Stimulated activated CD8-positive, alpha-beta memory T cell treated with anti-CD3 and anti-CD28 coated beads, Interleukin-7, amount 100 ng/mL, for 24 hours (primary cell): Measurements from ENCODE around the gene CENPK.
"Not testable (repeated sequence)": the region's sequence is repeated elsewhere in the genome, so short reads cannot be mapped to it uniquely, and the experiment has no call there.

Source experiments
- DNase-seq: peaks from one replicate; pipeline ENCODE4 v3.0.0-alpha.2; 2020; ENCODE audit warnings: low read depth

Gene CENPK

GRCh38 chr5:65562731-65563701 lies at the start of gene CENPK, which contains the start of gene PPWD1:
CENPK (minus strand) TSS chr5:65563168; CDS start chr5:65554907, 8,261 bp downstream.
PPWD1 (plus strand) TSS chr5:65563296; CDS start chr5:65563311, 15 bp downstream.
- peak; percentile 88 for DNase-seq

- DNase-seq, result no peak
Measured at GRCh38 chr5:65612298-65612907, 49.4 kb upstream of the CENPK start.

- no peak for DNase-seq
Measured at GRCh38 chr5:65611524-65611923, 48.6 kb upstream of the CENPK start.

DNA sequence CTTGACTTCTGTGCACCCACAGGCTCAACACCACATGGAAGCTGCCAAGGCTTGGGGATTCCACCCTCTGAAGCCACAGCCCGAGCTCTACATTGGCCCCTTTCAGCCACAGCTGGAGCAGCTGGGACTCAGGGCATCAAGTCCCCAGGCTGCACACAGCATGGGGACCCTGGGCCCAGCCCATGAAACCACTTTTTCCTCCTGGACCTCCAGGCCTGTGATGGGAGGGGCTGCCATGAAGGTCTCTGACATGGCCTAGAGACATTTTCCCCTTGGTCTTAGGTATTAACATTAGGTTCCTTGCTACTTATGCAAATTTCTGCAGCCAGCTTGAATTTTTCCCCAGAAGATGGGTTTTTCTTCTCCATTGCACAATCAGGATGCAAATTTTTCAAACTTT lies 38.8 kb upstream of the CENPK start:
- DNase-seq, result not testable (repeated sequence)

GRCh38 chr5:65588694-65589093 lies 25.7 kb upstream of the CENPK start:
- DNase-seq, result no peak

- DNase-seq, result no peak
Measured at GRCh38 chr5:65577141-65577540, 14.2 kb upstream of the CENPK start.

GRCh38 chr5:65570598-65571226 lies 7.7 kb upstream of the CENPK start:
- DNase-seq, result no peak

- DNase-seq, result no peak
Measured at GRCh38 chr5:65566505-65566904, 3.5 kb upstream of the CENPK start.

DNA sequence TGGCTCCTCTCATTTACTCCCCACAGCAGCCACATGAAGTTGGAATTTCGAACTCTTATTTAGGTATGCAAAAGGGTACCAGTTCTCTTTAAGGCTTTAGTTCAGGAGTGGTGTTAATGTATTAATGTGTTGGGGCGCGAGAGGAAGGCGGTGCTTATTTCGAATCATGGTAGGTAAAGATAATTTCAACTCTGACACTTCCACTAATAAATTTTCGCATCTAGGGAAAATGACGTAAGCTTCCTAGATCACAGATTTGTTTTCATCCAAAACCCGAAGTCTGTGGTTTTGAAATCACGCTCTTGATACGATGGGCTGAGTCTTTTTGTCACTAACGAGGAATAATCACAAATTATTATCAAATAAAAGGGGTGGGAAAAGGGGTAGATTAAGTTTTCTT lies 809 bp upstream of the CENPK start:
- no peak for DNase-seq

DNA sequence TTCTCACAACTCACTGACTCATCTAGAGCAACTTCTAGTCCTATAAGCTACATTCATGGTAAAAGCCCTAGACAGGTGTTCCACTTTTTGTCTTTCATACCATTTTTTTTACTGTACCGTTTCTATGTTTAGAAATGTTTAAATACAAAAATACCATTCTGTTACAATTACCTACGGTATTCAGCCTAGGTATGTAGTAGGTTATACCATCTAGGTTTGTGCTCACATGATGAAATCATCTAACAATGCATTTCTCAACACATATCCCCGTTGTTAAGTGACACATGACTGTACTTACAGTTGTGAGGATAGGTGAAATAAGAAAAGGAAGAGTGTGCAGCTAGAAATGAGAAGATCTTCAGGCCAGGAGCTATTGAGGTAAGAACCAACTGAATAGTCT lies 6.2 kb downstream of the CENPK start:
- no peak for DNase-seq

GRCh38 chr5:65556181-65556580 lies 6.8 kb downstream of the CENPK start:
- DNase-seq, result no peak

DNA sequence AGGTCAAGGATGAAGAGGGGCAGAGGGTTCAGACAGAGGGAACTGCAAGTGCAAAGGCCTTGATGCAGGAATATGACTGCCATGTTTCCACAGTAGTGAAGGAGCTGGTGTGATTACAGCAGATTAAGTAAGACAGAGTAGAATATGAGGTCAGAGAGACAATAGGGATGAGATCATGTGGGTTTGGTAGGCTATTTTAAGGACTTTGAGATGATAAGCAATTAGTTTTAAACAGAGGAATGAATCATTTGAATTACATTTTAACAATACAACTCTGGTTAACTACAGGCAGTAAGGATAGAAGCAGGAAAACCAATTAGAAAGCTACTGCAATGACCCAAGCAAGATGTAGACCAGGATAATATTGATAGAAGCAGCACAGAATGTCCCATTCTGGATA lies 7.7 kb downstream of the CENPK start:
- no peak for DNase-seq

DNA sequence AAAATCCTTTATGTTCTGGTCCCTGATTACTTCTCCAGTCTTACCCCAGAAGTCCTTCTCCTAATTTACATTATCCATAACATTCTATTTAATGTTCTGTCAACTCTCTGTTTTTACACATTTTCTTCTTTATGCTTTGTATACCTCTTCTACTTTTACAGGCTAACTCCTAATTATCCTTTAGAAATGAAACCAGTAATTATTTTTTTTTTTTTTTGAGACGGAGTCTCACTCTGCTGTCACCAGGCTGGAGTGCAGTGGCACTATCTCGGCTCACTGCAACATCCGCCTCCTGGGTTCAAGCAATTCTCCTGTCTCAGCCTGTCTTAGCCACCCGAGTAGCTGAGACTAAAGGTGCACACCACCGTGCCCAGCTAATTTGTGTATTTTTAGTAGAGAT lies 9.0 kb downstream of the CENPK start:
- no peak for DNase-seq

DNA sequence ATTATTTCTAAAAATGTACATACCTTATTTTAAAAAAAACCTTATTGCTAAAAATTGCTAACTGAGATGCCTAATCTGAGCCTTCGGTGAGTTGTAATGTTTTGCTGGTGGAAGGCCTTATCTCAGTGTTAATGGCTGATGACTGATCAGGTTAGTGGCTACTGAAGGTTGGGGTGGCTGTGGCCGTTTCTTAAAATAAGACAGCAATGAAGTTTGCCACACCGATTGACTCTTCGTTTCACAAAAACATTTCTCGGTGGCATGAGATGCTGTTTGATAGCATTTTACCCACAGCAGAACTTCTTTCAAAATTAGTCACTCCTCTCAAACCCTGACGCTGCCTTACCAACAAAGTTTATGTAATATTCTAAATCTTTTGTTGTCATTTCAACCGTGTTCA lies 14.7 kb downstream of the CENPK start:
- DNase-seq, result no peak

DNA sequence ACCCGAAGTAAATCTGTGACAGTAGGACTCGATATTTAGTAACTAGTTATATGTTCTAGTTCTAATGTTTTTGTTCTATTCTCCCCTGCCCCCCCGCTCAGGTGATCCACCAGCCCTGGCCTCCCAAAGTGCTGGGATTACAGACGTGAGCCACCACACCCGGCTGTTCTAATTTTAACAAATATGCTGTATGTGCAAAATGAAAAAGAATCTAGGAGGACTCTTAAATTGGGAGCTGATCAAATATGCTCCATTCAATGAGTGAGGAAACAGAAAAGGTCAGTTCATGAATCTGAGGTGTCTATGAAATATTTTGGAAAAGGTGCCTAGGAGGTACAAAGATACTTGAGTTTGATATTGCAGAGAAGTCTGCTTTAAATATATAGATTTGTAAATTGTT lies 16.8 kb downstream of the CENPK start:
- DNase-seq, result no peak

DNA sequence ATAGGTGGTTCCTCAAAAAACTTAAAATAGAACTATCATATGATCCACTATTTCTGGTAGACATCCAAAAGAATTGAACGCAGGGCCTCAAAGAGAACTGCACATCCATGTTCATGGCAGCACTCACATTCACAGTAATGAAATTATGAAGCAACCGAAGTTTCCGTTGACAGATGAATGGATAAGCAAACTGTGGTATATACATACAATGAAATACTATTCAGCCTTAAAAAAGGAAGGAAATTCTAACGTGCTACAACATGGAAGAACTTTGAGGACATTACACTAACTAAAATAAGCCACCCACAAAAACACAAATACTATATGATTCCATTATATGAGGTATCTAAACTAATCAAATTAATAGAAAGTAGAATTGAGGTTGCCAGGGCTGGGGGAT lies 18.5 kb downstream of the CENPK start:
- DNase-seq, result no peak

GRCh38 chr5:65539827-65540226 lies 23.1 kb downstream of the CENPK start:
- DNase-seq, result no peak

DNA sequence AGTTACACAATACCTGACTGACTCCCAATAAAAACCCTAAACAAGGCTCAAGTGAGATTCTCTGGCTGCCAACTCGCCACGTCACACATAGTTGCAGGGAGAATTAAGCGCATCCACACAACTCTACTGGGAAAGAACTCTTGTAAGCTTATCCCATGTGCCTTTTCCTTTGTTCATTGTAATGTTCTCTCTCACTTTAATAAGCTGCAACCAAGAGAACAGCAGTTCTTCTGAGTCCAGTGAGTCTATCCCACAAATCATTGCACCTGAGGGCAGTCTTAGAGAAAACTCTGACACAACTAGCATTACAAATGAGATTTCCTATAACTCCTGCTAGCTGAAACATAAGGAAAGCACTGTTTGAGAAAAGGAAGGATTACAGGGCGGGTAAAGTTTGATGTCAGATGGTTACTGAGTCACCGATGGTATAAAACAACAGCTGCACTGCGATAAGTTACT lies 27.4 kb downstream of the CENPK start:
- no peak for DNase-seq

DNA sequence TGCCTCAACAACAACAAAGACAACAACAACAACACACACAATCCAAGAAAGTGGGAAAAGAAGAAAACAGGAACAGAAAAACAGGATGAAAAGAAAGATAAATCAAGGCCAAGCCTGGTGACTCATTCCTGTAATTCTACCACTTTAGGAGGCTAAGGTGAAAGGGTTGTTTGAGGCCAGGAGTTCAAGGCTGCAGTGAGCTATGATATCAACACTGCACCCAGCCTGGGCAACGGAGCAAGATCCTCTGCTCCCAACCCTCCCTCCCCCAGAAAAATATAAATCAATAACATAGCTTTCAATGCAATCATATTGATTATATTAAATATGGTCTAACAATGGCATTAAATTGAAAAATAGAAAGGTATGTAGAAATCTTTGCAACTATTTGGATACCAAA lies 32.1 kb downstream of the CENPK start:
- no peak for DNase-seq

- no peak for DNase-seq
Measured at GRCh38 chr5:65525726-65526125, 37.2 kb downstream of the CENPK start.

DNA sequence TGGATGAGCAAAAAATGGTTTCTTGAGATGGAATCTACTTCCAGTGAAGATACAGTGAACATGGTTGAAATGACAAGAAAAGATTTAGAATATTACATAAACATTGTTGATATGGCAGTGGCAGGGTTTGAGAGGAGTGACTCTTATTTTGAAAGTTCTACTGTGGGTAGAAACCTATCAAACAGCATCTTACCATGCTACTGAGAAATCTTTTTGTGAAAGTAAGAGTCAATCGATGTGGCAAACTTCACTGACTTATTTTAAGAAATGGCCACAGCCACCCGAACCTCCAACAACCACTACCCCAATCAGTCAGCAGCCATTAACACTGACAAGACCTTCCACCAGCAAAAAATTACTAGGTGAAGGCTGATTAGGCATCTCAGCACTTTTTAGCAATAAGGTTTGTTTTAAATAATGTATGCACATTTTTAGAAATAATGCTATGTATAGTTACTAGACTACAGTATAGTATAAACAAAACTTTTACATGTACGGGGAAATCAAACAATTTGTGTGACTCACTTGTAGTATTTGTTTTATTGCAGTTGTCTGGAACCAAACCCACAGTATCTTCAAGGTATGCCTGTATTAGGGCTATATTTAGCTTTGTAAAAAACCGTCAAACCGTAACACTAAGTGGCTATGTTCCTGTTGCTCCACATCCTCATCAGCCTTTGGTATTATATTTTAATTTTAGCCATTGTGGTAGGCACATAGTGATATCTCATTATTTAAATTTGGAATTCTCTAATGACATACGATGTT lies 50.6 kb downstream of the CENPK start:
- DNase-seq, result no peak

DNA sequence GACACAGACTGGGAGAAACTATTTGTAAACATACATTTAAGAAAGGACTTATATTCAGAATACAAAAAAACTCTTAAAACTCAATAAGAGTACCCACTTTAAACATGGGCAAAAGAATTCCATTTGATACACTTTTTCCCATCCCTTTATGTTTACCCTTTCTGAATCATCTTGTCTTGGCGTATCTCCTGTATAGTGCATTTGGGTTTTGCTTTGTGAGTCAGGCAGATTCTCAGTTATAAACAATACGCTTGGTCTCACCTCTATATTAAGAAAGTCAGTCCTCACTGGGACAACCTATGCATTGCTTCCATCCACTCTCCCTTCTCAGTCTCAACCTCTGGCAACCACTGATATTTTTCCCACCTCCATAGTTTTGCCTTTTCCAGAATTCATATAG lies 54.0 kb downstream of the CENPK start:
- no peak for DNase-seq
